ENCODE data around the gene HELZ2.

DNA sequence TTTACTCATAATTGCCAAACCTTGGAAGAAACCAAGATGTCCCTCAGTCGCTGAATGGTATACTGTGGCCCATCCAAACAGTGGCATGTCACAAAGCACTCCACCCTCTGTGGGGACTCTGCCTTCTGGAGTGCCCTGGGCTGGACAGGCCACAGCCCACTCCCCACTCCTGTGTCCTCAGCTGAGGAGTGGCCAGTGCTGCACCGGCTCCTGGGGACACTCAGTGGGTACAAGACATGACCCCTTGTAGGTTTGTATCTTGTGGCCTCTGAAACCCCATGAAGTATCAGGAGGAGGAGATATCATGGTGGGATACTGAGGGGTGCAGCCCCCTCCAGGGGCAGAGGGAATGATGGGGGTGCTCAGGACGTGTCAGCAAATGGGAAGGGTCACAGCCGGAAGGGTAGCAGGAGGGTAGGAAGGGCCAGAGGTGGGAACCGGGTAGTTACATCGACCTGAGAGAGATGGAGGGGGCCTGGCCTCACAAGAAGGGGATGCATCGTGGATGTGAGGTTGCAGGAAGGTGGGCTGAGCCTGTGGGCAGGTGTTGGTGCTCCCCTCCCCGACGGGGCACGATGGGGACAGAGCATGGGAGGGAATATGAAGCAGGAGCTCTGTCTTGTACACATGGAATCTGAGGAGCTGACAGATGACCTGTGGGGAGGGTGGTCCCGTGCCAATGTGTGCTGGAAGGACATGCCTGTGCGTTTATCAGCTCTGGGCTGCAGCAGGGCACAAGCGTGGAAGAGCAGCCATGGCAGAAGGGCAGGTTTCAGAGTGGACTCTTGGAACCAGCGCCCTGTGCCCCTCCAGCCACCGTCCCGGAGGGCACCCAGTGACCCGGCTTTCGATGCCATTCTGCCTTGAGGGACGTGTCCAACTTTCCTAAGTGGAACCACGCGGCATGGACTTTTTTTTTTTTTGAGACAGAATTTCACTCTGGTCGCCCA lies 11.9 kb upstream of the HELZ2 start:
- TF ChIP-seq, protein P1, sequence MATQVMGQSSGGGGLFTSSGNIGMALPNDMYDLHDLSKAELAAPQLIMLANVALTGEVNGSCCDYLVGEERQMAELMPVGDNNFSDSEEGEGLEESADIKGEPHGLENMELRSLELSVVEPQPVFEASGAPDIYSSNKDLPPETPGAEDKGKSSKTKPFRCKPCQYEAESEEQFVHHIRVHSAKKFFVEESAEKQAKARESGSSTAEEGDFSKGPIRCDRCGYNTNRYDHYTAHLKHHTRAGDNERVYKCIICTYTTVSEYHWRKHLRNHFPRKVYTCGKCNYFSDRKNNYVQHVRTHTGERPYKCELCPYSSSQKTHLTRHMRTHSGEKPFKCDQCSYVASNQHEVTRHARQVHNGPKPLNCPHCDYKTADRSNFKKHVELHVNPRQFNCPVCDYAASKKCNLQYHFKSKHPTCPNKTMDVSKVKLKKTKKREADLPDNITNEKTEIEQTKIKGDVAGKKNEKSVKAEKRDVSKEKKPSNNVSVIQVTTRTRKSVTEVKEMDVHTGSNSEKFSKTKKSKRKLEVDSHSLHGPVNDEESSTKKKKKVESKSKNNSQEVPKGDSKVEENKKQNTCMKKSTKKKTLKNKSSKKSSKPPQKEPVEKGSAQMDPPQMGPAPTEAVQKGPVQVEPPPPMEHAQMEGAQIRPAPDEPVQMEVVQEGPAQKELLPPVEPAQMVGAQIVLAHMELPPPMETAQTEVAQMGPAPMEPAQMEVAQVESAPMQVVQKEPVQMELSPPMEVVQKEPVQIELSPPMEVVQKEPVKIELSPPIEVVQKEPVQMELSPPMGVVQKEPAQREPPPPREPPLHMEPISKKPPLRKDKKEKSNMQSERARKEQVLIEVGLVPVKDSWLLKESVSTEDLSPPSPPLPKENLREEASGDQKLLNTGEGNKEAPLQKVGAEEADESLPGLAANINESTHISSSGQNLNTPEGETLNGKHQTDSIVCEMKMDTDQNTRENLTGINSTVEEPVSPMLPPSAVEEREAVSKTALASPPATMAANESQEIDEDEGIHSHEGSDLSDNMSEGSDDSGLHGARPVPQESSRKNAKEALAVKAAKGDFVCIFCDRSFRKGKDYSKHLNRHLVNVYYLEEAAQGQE (IDR thresholded peaks at IDR 0.05; ENCODE audit: insufficient read depth in 1 of 2, low read depth in 2 of 2, low read length in 2 of 2), result no peak
- no peak for TF ChIP-seq SIN3A (IDR thresholded peaks at IDR 0.05; ENCODE audit: borderline replicate concordance, insufficient read depth, low read length)
- TF ChIP-seq POLR2AphosphoS5 (IDR thresholded peaks at IDR 0.05; ENCODE audit: low read depth, low read length), result no peak

Measured in PFSK-1 (cell line).